Measurements from ENCODE around the gene CD7.
A peak's percentile ranks its signal among the peaks of the same experiment; 100 is the strongest.

Gene CD7

GRCh38 chr17:82277851-82278250 is 39.6 kb downstream of the CD7 start:
- Mint-ChIP-seq H3K36me3 (ENCODE audit: low read depth) (no peaks in the 10 kb centered on the region), H3K27me3 (no peaks in the 10 kb centered on the region), H3K27ac (no peak overlapping the region), H3K4me3 (no peak overlapping the region), H3K9me3 (no peaks in the 10 kb centered on the region), H3K4me1 (peaks cover 23% of the 10 kb centered on the region)
- ATAC-seq (no peak), DNase-seq (no peak)

GRCh38 chr17:82276938-82277337 is 40.5 kb downstream of the CD7 start:
- no peak for ATAC-seq
- peaks cover 7% of the 10 kb centered on the region for H3K36me3 Mint-ChIP-seq (ENCODE audit: low read depth)
- DNase-seq = no peak
- H3K4me3 Mint-ChIP-seq = no peak overlapping the region
- no peak overlapping the region for H3K27ac Mint-ChIP-seq
- H3K9me3 Mint-ChIP-seq = no peaks in the 10 kb centered on the region
- H3K4me1 Mint-ChIP-seq = peaks cover 22% of the 10 kb centered on the region
- H3K27me3 Mint-ChIP-seq = no peaks in the 10 kb centered on the region

GRCh38 chr17:82275326-82275725 is 42.1 kb downstream of the CD7 start:
- DNase-seq = no peak
- no peak for ATAC-seq
- H3K4me3 Mint-ChIP-seq = no peak overlapping the region
- peaks cover 20% of the 10 kb centered on the region for H3K36me3 Mint-ChIP-seq (ENCODE audit: low read depth)
- H3K27ac Mint-ChIP-seq = no peak overlapping the region
- no peaks in the 10 kb centered on the region for H3K9me3 Mint-ChIP-seq
- peaks cover 26% of the 10 kb centered on the region for H3K4me1 Mint-ChIP-seq
- H3K27me3 Mint-ChIP-seq = no peaks in the 10 kb centered on the region

GRCh38 chr17:82274134-82275020 is 43.0 kb downstream of the CD7 start:
- Mint-ChIP-seq H3K4me1 (peaks cover 35% of the 10 kb centered on the region), H3K36me3 (ENCODE audit: low read depth) (peaks cover 27% of the 10 kb centered on the region), H3K4me3 (peak overlapping the region; percentile 86), H3K27ac (no peak overlapping the region), H3K27me3 (no peaks in the 10 kb centered on the region), H3K9me3 (no peaks in the 10 kb centered on the region)
- no peak for ATAC-seq
- no peak for DNase-seq

GRCh38 chr17:82273327-82274133 is 43.9 kb downstream of the CD7 start, which contains the start of gene CSNK1D:
TSS of gene CSNK1D (minus strand) at chr17:82273700. CDS start at chr17:82273381, 319 bp downstream.
- Mint-ChIP-seq H3K27me3 (no peaks in the 10 kb centered on the region), H3K36me3 (ENCODE audit: low read depth) (peaks cover 31% of the 10 kb centered on the region), H3K9me3 (no peaks in the 10 kb centered on the region), H3K4me3 (peak within 1 kb of the TSS; percentile 86), H3K27ac (peak within 1 kb of the TSS; percentile 99), H3K4me1 (peaks cover 44% of the 10 kb centered on the region)
- DNase-seq (peak; percentile 96), ATAC-seq (peak; percentile 86)

GRCh38 chr17:82272495-82273326 is 44.7 kb downstream of the CD7 start:
- Mint-ChIP-seq H3K9me3 (no peaks in the 10 kb centered on the region), H3K27ac (peak overlapping the region; percentile 99), H3K27me3 (no peaks in the 10 kb centered on the region), H3K4me3 (peak overlapping the region; percentile 86), H3K4me1 (peaks cover 52% of the 10 kb centered on the region), H3K36me3 (ENCODE audit: low read depth) (peaks cover 37% of the 10 kb centered on the region)
- DNase-seq (peak; percentile 47), ATAC-seq (peak; percentile 38)

GRCh38 chr17:82271401-82271800 is 46.0 kb downstream of the CD7 start:
- Mint-ChIP-seq H3K27ac (peak overlapping the region; percentile 85), H3K36me3 (ENCODE audit: low read depth) (peaks cover 45% of the 10 kb centered on the region), H3K9me3 (no peaks in the 10 kb centered on the region), H3K27me3 (no peaks in the 10 kb centered on the region), H3K4me3 (peak overlapping the region; percentile 85), H3K4me1 (peaks cover 64% of the 10 kb centered on the region)
- ATAC-seq = no peak
- DNase-seq = no peak

- H3K4me3 Mint-ChIP-seq = peak overlapping the region; percentile 85
- DNase-seq (no peak), ATAC-seq (no peak)
- H3K36me3 Mint-ChIP-seq (ENCODE audit: low read depth) = peaks cover 52% of the 10 kb centered on the region
- no peaks in the 10 kb centered on the region for H3K27me3 Mint-ChIP-seq
- H3K9me3 Mint-ChIP-seq = no peaks in the 10 kb centered on the region
- H3K27ac Mint-ChIP-seq = peak overlapping the region; percentile 71
- peaks cover 70% of the 10 kb centered on the region for H3K4me1 Mint-ChIP-seq
Observed at GRCh38 chr17:82270651-82271050, 46.8 kb downstream of the CD7 start.

GRCh38 chr17:82269882-82270500 is 47.4 kb downstream of the CD7 start:
- H3K27me3 Mint-ChIP-seq = no peaks in the 10 kb centered on the region
- H3K4me1 Mint-ChIP-seq = peaks cover 71% of the 10 kb centered on the region
- peaks cover 54% of the 10 kb centered on the region for H3K36me3 Mint-ChIP-seq (ENCODE audit: low read depth)
- H3K4me3 Mint-ChIP-seq = peak overlapping the region; percentile 85
- DNase-seq = no peak
- H3K9me3 Mint-ChIP-seq = no peaks in the 10 kb centered on the region
- no peak for ATAC-seq
- H3K27ac Mint-ChIP-seq = peak overlapping the region; percentile 71

- DNase-seq = no peak
- no peak for ATAC-seq
- Mint-ChIP-seq H3K36me3 (ENCODE audit: low read depth) (peaks cover 59% of the 10 kb centered on the region), H3K4me3 (peak overlapping the region; percentile 85), H3K27me3 (no peaks in the 10 kb centered on the region), H3K9me3 (no peaks in the 10 kb centered on the region), H3K27ac (peak overlapping the region; percentile 42), H3K4me1 (peaks cover 71% of the 10 kb centered on the region)
Observed at GRCh38 chr17:82269138-82269881, 48.1 kb downstream of the CD7 start.

- H3K27ac Mint-ChIP-seq = peak overlapping the region; percentile 70
- no peaks in the 10 kb centered on the region for H3K9me3 Mint-ChIP-seq
- peak; percentile 73 for ATAC-seq
- DNase-seq = peak; percentile 44
- peaks cover 68% of the 10 kb centered on the region for H3K4me1 Mint-ChIP-seq
- H3K36me3 Mint-ChIP-seq (ENCODE audit: low read depth) = peaks cover 65% of the 10 kb centered on the region
- peak overlapping the region; percentile 20 for H3K4me3 Mint-ChIP-seq
- H3K27me3 Mint-ChIP-seq = no peaks in the 10 kb centered on the region
Observed at GRCh38 chr17:82267575-82268379, 49.6 kb downstream of the CD7 start.

- no peak for DNase-seq
Observed at GRCh38 chr17:82266142-82266541, 51.3 kb downstream of the CD7 start.

More at GRCh38 chr17:82266142-82266541, 51.3 kb downstream of the CD7 start:
- Mint-ChIP-seq H3K4me3 (no peak overlapping the region), H3K27me3 (no peaks in the 10 kb centered on the region), H3K4me1 (peaks cover 55% of the 10 kb centered on the region), H3K27ac (peak overlapping the region; percentile 9), H3K9me3 (no peaks in the 10 kb centered on the region), H3K36me3 (ENCODE audit: low read depth) (peaks cover 68% of the 10 kb centered on the region)
- no peak for ATAC-seq
